BE2C (cell line): Measurements from ENCODE around the gene LILRA1.

Experiments
- DNase-seq: peaks from one replicate; pipeline ENCODE4 v3.0.0-alpha.2; 2020
- H3K27me3 ChIP-seq: fragments of 250-450 bp; sonication (Bioruptor Pico); 2 replicates; pipeline ENCODE4 v1.5.1; 2020; ENCODE audit warnings: mild to moderate bottlenecking
- H3K36me3 ChIP-seq: fragments of 250-450 bp; sonication (Bioruptor Pico); 2 replicates; pipeline ENCODE4 v1.5.1; 2020; ENCODE audit warnings: mild to moderate bottlenecking
- H3K4me1 ChIP-seq: fragments of 250-450 bp; sonication (Bioruptor Pico); 2 replicates; pipeline ENCODE4 v1.5.1; 2020
- H3K4me3 ChIP-seq: 2 replicates; pipeline ENCODE4 v1.5.1; 2011; ENCODE audit warnings: low read depth, low read length
- H3K9me3 ChIP-seq: fragments of 250-450 bp; sonication (Bioruptor Pico); 2 replicates; pipeline ENCODE4 v1.5.1; 2020
- CTCF ChIP-seq: IDR thresholded peaks from 2 replicates; pipeline ENCODE4 v1.5.1; 2012; ENCODE audit warnings: mild to moderate bottlenecking, low read depth, low read length

Gene LILRA1

GRCh38 chr19:54600212-54600611 is 6.8 kb downstream of the LILRA1 start:
- no peak for DNase-seq
- H3K4me3 ChIP-seq: no peak overlapping the region
- H3K9me3 ChIP-seq: no peaks in the 10 kb centered on the region
- TF ChIP-seq CTCF: no peak
- H3K4me1 ChIP-seq: no peaks in the 10 kb centered on the region
- H3K36me3 ChIP-seq: no peaks in the 10 kb centered on the region
- H3K27me3 ChIP-seq: peaks cover 21% of the 10 kb centered on the region

- no peaks in the 10 kb centered on the region; the same call in 1 of the 2 replicates for H3K9me3 ChIP-seq
- H3K4me1 ChIP-seq: no peaks in the 10 kb centered on the region
- no peak for DNase-seq
- no peak overlapping the region for H3K4me3 ChIP-seq
- H3K36me3 ChIP-seq: no peaks in the 10 kb centered on the region
- TF ChIP-seq CTCF: no peak
- H3K27me3 ChIP-seq: no peaks in the 10 kb centered on the region
These were observed 12.8 kb downstream of the LILRA1 start for GRCh38 chr19:54606230-54606629.

DNA sequence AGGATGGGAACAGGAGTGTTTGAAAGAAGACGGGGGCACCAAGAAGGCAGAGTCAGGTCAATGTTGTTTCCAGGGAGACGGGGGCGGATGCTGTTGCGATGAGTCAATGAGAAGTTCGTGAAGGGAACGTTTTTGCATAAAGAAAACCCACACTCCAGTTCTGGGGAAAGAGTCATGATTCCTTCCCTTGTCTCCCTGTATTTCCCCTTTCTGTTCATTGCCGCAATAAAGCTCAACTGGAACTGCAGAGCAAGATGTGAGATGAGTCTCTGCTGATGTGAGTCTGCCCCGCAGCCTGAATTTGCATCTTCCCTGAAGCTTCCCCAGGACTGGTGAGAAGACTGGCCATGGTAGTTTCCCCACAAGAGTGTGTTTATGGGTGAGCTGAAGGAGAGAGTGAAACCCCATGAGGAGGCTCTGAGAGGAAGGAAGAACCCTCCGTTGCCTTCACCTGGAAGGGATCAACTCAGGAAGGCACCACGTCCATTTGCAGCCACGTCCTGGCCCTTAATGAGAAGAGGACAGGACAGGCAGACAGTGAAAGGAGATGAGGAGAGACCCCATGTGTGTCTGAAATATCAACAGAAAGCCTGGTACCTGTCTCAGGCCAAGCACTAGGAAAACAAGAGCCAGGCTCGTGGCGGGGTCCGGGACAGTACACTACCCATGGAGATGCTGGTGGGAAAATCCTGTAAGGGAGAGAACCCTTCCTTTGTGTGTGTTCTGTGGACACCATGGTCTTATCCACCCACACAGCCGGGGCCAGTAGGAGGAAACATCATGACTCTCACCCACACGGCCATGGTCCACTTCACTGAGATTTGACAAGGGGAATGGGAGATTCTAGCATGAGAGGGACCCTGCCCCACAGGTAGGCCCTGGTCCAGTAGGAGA is 13.7 kb downstream of the LILRA1 start:
- Histone ChIP-seq H3K9me3 (no peaks in the 10 kb centered on the region; the same call in 1 of the 2 replicates), H3K4me3 (no peak overlapping the region), H3K36me3 (no peaks in the 10 kb centered on the region), H3K4me1 (no peaks in the 10 kb centered on the region), H3K27me3 (no peaks in the 10 kb centered on the region)
- no peak for TF ChIP-seq CTCF
- no peak for DNase-seq

DNA sequence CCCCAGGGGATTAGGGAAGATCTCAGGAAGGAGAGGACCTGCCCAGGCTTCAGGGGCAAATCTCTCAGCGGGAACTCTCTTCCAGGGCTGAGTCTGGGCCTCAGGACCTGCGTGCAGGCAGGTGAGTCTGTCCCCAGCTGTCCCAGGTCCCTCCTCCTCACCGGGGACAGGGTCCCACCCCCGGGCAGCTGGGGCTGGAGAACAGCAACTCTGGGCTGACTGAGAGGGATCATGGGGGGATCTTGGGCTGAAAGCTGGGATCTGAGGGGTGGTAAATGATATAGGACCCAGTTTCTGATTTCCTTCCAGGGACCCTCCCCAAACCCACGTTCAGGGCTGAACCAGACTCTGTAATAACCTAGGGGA is 14.3 kb downstream of the LILRA1 start:
- Histone ChIP-seq H3K9me3 (no peaks in the 10 kb centered on the region; the same call in 1 of the 2 replicates), H3K27me3 (no peaks in the 10 kb centered on the region), H3K4me3 (no peak overlapping the region), H3K36me3 (no peaks in the 10 kb centered on the region), H3K4me1 (no peaks in the 10 kb centered on the region)
- no peak for TF ChIP-seq CTCF
- DNase-seq: no peak

DNA sequence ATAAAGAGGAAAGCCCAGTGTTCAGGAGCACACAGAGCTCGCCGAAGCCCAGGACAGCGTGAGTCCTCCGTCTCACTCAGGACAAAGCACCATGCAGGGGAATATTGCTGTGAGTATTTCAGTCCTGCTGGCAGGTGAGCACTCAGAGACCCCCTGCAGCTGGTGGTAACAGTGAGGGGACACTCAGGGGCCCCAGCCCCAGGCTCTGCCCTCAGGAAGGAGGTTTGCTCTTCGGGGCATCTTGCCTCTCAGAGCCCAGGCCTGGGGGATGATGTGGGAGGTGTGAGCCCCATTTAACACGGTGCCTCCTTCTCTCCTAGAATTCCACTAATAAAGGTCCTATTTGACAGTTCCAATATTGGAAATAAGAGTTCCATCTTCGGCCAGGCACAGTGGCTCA is 14.8 kb downstream of the LILRA1 start:
- no peak overlapping the region for H3K4me3 ChIP-seq
- no peaks in the 10 kb centered on the region for H3K27me3 ChIP-seq
- TF ChIP-seq CTCF: no peak
- no peaks in the 10 kb centered on the region for H3K4me1 ChIP-seq
- H3K9me3 ChIP-seq: no peaks in the 10 kb centered on the region; the same call in 1 of the 2 replicates
- DNase-seq: no peak
- no peaks in the 10 kb centered on the region for H3K36me3 ChIP-seq

GRCh38 chr19:54608792-54609191 is 15.4 kb downstream of the LILRA1 start:
- H3K36me3 ChIP-seq: no peaks in the 10 kb centered on the region
- TF ChIP-seq CTCF: no peak
- no peak for DNase-seq
- no peaks in the 10 kb centered on the region for H3K4me1 ChIP-seq
- H3K9me3 ChIP-seq: no peaks in the 10 kb centered on the region; the same call in 1 of the 2 replicates
- H3K27me3 ChIP-seq: no peaks in the 10 kb centered on the region
- no peak overlapping the region for H3K4me3 ChIP-seq
